ENCODE results near the gene CLCNKA.
A peak's percentile ranks its signal among the peaks of the same experiment; 100 is the strongest.
"Not testable (repeated sequence)": the region's sequence is repeated elsewhere in the genome, so short reads cannot be mapped to it uniquely, and the experiment has no call there.

Gene CLCNKA

GRCh38 chr1:15997637-15998280, 24.1 kb upstream of the CLCNKA start:
- DNase-seq, result no peak

DNA sequence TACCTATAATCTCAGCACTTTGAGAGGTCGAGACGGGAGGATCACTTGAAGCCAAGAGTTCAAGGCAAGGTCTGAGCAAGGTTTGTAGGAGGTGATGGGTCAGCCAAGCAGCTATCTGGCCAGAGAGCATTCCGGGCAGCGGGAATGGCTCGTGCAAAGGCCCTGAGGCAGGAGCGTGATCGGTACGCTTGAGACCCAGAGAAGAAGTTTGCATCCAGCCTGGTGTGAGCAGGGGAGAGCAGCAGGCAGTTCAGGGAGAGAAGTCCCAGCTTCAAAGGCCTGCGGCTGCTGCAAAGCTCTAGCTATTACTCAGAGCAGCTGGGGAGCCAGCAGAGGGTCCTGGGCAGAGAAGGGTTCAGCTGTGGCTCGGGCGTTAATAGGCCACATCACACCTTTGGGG, 22.9 kb upstream of the CLCNKA start:
- no peak for DNase-seq

- DNase-seq, result not testable (repeated sequence)
These were observed 20.6 kb upstream of the CLCNKA start for GRCh38 chr1:16001274-16001673.

GRCh38 chr1:16005597-16005996, 16.2 kb upstream of the CLCNKA start:
- no peak for DNase-seq

GRCh38 chr1:16006010-16006409, 15.8 kb upstream of the CLCNKA start:
- DNase-seq, result no peak

DNA sequence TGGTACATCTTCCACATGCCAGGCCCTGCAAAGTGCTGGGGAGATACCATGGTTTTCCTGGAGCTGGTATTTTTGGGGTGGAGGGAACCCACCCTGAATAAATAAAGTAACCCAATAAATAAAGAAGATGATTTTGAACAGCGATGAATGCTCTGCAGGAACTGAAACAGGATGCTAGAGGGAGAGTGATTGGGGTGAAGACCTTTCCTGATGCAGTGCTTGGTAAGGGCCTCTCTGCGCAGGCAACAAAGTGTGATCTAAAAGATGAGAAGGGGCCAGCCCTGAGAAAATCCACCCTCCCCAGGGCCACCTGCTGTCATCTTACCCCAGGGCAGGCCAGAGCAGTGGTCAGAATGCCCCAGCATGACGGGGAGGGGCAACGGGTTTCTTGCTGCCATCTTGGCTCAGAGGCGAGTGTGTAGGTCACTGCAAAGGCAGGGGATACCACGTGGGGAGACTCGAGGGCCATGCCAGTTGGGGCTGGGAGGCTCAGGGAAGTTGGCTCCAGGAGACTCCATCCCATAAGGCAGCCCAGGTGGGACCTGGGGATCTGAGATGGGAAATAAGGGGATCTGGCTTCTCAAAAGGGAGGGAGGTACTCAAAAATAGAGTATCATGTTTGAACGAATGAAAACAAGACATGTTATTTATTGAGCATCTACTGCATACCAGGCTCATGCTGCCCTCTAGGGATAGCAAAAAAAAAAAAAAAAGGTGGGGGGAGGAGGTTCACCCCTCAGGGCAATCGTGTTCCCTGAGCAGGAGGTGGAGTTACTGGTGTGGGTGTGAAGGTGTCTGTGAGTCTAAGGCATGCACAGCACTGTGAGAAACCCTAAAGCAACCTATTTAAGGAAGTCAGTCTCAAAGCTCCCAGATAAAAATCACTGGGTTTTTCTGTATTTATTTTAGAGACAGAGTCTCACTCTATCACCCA, 15.0 kb upstream of the CLCNKA start:
- no peak for DNase-seq

DNA sequence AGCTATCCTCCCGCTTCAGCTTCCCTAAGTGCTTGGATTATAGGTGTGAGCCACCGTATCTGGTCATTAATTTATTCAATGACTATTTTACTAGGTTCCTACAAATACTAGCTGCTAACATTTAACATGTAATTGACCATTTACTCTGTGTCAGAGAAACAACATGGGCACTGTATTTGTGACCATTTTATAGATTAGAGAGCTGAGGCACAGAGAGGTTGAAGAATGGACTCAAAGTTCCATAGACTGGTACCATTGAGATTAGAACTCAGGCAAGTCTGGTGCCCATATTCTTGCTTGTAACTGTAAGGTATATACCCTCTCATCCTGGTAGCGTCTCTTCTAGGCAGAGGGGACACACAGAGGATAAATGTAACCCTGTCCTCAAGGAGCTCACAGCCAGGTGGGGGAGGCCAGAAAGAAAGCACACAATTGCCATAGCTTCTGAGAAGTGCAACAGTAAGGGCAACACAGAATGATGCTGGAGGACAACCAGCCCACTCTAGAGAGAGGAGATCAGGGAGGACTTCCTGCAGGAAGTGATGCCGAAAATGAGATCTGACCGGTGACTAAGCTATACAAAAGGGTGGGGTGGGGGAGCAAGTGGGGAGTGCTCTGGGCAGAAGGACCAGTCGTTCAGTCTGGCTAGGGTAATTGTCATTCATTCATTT, 14.0 kb upstream of the CLCNKA start:
- DNase-seq, result no peak

DNA sequence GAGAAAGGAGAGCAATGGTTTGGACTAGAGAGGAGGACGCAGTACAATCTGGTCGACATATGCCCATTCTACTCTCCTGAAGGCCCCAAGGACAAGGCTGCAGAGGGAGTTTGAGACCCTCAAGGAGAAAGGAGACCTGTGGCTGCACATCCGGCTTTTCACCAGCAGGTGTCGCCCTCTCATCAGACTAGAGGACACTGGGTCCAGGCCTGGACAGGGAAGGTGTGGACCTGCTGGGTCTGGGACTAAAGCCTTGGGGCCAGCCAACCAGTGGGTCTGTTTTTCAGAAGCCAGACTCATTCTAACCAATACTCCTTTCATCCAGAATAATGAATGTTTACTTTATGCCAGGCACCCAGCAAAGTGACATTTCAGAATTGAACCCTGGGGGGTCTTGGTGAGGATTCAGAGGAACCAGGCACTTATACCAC, 12.8 kb upstream of the CLCNKA start:
- peak; percentile 71 for DNase-seq

- no peak for DNase-seq
These were observed 12.2 kb upstream of the CLCNKA start for GRCh38 chr1:16009678-16010077.

- no peak for DNase-seq
These were observed 11.0 kb upstream of the CLCNKA start for GRCh38 chr1:16010837-16011236.

GRCh38 chr1:16011936-16012589, 9.8 kb upstream of the CLCNKA start:
- DNase-seq, result no peak

- no peak for DNase-seq
These were observed 9.1 kb upstream of the CLCNKA start for GRCh38 chr1:16012590-16013219.

GRCh38 chr1:16013220-16013907, 8.5 kb upstream of the CLCNKA start:
- DNase-seq, result peak; percentile 51

DNA sequence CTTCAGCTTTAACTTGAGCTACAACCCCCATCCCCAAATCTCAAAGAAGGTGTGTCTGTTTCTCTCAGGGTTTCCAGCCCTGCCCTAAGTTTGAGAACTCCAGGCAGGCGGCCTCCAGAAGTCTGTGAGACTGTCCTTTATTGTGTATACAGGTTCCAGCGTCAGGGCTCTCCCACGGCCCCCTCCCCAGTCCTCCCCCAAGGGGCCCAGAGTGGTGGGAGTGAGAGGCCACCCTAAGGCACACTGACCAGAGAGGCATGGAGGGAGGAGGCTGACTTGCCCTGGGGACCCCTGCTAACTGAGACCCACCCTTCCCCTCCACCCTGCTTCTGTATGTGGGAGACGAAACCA, 8.0 kb upstream of the CLCNKA start:
- no peak for DNase-seq

- no peak for DNase-seq
These were observed 7.0 kb upstream of the CLCNKA start for GRCh38 chr1:16014509-16015482.

GRCh38 chr1:16015491-16015890, 6.3 kb upstream of the CLCNKA start:
- no peak for DNase-seq

- DNase-seq, result no peak
These were observed 5.6 kb upstream of the CLCNKA start for GRCh38 chr1:16015960-16016901.

GRCh38 chr1:16017076-16017460, 4.8 kb upstream of the CLCNKA start:
- DNase-seq, result no peak

DNA sequence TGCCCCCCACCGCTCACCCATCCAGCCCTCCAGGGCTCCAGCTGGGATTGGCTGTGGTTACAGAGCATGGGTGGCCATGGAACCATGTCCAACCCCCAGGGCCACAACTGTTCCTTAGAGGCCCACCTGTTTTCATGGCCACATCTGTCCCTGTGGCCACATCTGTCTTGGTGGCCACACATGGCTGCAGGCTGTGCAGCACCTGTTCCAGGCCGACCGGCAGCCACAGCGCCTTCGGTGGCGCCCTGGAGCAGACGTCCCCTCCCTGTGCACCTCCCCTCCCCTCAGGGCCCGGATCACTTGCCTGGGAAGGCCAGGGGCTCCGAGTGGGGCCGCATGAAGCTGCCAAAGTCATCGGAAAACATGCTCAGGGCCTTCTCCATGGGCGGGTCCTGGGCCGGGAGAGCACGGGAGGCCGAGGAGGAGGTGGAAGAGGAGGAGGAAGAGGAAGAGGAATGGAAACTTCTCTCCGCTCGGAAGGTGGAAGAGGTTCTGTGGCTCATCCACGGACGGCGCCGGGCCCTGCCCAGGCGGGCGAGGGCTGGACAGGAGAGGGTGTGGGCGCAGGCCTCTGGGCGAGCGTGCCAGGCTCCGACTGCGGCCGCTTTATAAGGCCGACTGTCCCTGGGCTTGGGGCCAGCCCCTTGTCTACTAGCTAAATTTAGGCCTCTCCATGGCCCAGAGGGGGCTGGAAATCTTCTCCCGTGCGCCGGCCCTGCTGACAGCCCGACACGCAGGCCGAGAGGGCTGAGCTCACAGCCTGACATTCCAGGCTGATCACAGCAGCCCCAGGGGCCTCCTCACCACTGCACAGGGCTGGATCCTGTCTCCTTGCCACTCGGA, 4.2 kb upstream of the CLCNKA start, which contains the start of gene HSPB7:
Gene HSPB7, minus strand, starts transcription at position 583 of the 843 bp plus-strand sequence. Its CDS starts 80 bp downstream, at position 503.
- DNase-seq, result no peak

Measured in activated T-cell treated with anti-CD3 and anti-CD28 coated beads for 4 hours (primary cell).